GM15510 (cell line): ENCODE results near the gene ELOB.

Experiments
- POLR2A ChIP-seq: IDR thresholded peaks from 3 replicates; pipeline ENCODE4 v1.6.1; 2011; ENCODE audit warnings: borderline replicate concordance; ENCODE audit not compliant: insufficient read length; ENCODE audit errors: extremely low read depth

Gene ELOB

GRCh38 chr16:2815299-2815771, 38.3 kb upstream of the ELOB start:
- TF ChIP-seq POLR2A = no peak

GRCh38 chr16:2814551-2815298, 37.6 kb upstream of the ELOB start:
- no peak for TF ChIP-seq POLR2A

- TF ChIP-seq POLR2A = no peak
These were observed 36.7 kb upstream of the ELOB start for GRCh38 chr16:2813771-2814221.

GRCh38 chr16:2811703-2812471, 34.8 kb upstream of the ELOB start:
- TF ChIP-seq POLR2A = no peak

- TF ChIP-seq POLR2A = no peak
These were observed 33.6 kb upstream of the ELOB start for GRCh38 chr16:2810651-2811050.

- TF ChIP-seq POLR2A = no peak
These were observed 32.2 kb upstream of the ELOB start for GRCh38 chr16:2809149-2809760.

- no peak for TF ChIP-seq POLR2A
These were observed 31.1 kb upstream of the ELOB start for GRCh38 chr16:2808181-2808580.

GRCh38 chr16:2806286-2806685, 29.2 kb upstream of the ELOB start:
- no peak for TF ChIP-seq POLR2A

GRCh38 chr16:2804728-2805127, 27.6 kb upstream of the ELOB start:
- TF ChIP-seq POLR2A = no peak

GRCh38 chr16:2803545-2804195, 26.6 kb upstream of the ELOB start:
- no peak for TF ChIP-seq POLR2A

- TF ChIP-seq POLR2A = no peak
These were observed 22.8 kb upstream of the ELOB start for GRCh38 chr16:2799859-2800226.

- no peak for TF ChIP-seq POLR2A
These were observed 22.3 kb upstream of the ELOB start for GRCh38 chr16:2799205-2799858.

- TF ChIP-seq POLR2A = no peak
These were observed 21.7 kb upstream of the ELOB start for GRCh38 chr16:2798723-2799204.
